Osteocyte (in vitro differentiated cells): ENCODE measurements around the gene PAX3. TPM values are rescaled to one million over a fixed set of nuclear protein-coding genes. Genes with fewer than 3 reads are reported as not detected.

Source experiments
- DNase-seq: peaks from one replicate; pipeline ENCODE4 v3.0.0; 2021; ENCODE audit warnings: mixed read lengths; ENCODE audit not compliant: unreplicated experiment; ENCODE audit errors: extremely low spot score
- H3K27ac Mint-ChIP-seq: one replicate; pipeline ENCODE4 v1.8.0; 2021; ENCODE audit warnings: mild to moderate bottlenecking, mixed read lengths; ENCODE audit not compliant: unreplicated experiment
- H3K27me3 Mint-ChIP-seq: one replicate; pipeline ENCODE4 v1.8.0; 2021; ENCODE audit warnings: mixed read lengths; ENCODE audit not compliant: unreplicated experiment
- H3K36me3 Mint-ChIP-seq: one replicate; pipeline ENCODE4 v1.8.0; 2021; ENCODE audit warnings: mixed read lengths; ENCODE audit not compliant: unreplicated experiment
- H3K4me1 Mint-ChIP-seq: one replicate; pipeline ENCODE4 v1.8.0; 2021; ENCODE audit warnings: mixed read lengths; ENCODE audit not compliant: unreplicated experiment
- H3K4me3 Mint-ChIP-seq: one replicate; pipeline ENCODE4 v1.8.0; 2021; ENCODE audit warnings: mild to moderate bottlenecking, moderate library complexity, mixed read lengths; ENCODE audit not compliant: unreplicated experiment
- H3K9me3 Mint-ChIP-seq: one replicate; pipeline ENCODE4 v1.8.0; 2021; ENCODE audit warnings: mixed read lengths; ENCODE audit not compliant: unreplicated experiment
- total RNA-seq: library from RNA; stranded (reverse); gene quantifications from 2 replicates; pipeline ENCODE4 v1.2.1, GENCODE V29; 2021
- TF ChIP-seq, protein P1 (sequence below): fragments of 200-600 bp; sonication (generic); IDR thresholded peaks from 2 replicates; pipeline ENCODE4 v1.5.0; 2021; ENCODE audit warnings: antibody characterized with exemption, mild to moderate bottlenecking, moderate library complexity

Gene PAX3
- total RNA-seq, 1 donor from 2014 or later = 2.3 TPM

DNA sequence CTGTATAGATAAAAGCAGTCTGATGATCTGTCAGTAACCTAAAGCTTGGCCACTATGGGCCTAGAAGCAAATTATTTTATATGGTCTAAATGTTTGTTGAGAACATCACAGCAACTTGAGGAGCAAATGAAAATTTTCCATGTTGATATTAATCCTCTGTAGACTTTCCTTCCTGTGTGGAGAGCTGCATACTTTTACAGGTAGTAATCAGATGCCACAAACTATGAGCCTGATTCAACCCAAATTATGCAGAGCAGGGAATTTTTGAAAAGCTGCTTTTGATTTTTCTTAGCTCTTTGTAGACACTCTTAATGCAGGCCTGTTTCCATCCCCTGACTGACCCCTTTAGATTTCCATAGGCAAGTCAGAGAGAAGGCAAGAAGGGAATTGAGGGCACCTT is 17.3 kb downstream of the PAX3 start:
- Mint-ChIP-seq H3K27me3 (peaks cover 37% of the 10 kb centered on the region), H3K4me3 (no peak overlapping the region), H3K27ac (no peak overlapping the region), H3K9me3 (no peaks in the 10 kb centered on the region), H3K36me3 (no peaks in the 10 kb centered on the region), H3K4me1 (peaks cover 6% of the 10 kb centered on the region)
- no peak for DNase-seq
- TF ChIP-seq, protein P1, sequence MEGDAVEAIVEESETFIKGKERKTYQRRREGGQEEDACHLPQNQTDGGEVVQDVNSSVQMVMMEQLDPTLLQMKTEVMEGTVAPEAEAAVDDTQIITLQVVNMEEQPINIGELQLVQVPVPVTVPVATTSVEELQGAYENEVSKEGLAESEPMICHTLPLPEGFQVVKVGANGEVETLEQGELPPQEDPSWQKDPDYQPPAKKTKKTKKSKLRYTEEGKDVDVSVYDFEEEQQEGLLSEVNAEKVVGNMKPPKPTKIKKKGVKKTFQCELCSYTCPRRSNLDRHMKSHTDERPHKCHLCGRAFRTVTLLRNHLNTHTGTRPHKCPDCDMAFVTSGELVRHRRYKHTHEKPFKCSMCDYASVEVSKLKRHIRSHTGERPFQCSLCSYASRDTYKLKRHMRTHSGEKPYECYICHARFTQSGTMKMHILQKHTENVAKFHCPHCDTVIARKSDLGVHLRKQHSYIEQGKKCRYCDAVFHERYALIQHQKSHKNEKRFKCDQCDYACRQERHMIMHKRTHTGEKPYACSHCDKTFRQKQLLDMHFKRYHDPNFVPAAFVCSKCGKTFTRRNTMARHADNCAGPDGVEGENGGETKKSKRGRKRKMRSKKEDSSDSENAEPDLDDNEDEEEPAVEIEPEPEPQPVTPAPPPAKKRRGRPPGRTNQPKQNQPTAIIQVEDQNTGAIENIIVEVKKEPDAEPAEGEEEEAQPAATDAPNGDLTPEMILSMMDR = no peak

GRCh38 chr2:222280795-222281194 is 18.0 kb downstream of the PAX3 start:
- H3K27ac Mint-ChIP-seq = no peak overlapping the region
- TF ChIP-seq, protein P1 = no peak
- DNase-seq = no peak
- H3K4me1 Mint-ChIP-seq = peaks cover 6% of the 10 kb centered on the region
- no peaks in the 10 kb centered on the region for H3K36me3 Mint-ChIP-seq
- H3K9me3 Mint-ChIP-seq = no peaks in the 10 kb centered on the region
- no peak overlapping the region for H3K4me3 Mint-ChIP-seq
- H3K27me3 Mint-ChIP-seq = peaks cover 38% of the 10 kb centered on the region

DNA sequence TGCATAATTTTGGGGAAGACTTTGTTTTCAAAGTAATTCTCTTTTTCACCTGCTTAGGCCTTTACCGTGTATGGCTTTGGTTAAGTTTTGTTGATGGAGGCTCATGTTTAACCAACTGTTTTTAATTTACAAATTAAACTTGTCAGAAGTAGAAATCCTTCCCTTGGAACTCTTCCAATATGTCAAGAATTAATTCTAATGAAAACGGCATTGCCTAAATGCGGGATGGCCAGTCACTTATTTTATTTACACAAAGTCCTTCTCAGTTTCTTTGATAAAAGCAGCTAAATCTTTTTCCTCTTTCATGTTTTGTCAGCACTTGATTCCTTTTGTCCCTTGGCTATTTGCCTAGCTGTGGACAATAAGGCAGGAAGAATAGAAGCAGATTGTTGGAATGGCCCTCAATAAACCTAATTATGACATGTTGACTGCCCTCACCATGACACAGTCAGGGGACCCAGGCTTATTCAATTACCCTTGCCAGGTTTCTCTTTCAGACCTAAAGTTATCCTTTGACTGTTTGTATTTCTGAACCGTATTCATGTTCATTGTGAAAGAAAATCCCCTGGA is 26.3 kb downstream of the PAX3 start:
- Mint-ChIP-seq H3K27me3 (peaks cover 17% of the 10 kb centered on the region), H3K4me3 (no peak overlapping the region), H3K27ac (no peak overlapping the region), H3K4me1 (no peaks in the 10 kb centered on the region), H3K9me3 (no peaks in the 10 kb centered on the region), H3K36me3 (no peaks in the 10 kb centered on the region)
- TF ChIP-seq, protein P1 = no peak
- DNase-seq = no peak

- no peaks in the 10 kb centered on the region for H3K36me3 Mint-ChIP-seq
- TF ChIP-seq, protein P1 = no peak
- peaks cover 17% of the 10 kb centered on the region for H3K27me3 Mint-ChIP-seq
- H3K9me3 Mint-ChIP-seq = no peaks in the 10 kb centered on the region
- no peak for DNase-seq
- no peak overlapping the region for H3K4me3 Mint-ChIP-seq
- no peak overlapping the region for H3K27ac Mint-ChIP-seq
- no peaks in the 10 kb centered on the region for H3K4me1 Mint-ChIP-seq
These were observed 26.9 kb downstream of the PAX3 start for GRCh38 chr2:222271854-222272253.

DNA sequence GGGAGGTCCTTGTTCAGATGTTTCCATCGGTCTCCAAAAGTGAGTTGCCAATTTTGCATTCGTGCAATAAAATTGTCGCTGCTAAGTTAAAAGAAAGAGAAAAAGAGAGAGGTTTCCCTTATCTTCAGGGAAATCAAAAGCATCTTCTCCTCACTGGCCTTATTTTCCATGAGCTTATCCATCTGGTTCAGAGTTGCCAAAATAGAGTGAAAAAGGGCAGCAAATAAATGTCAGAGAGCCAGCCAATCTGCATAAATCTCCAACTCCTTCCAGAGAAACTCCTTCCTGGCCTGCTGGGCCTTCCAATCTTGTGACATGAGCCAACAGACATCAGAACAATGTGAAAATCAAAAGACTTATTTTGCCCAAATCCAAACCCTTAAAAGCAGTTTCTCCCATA is 28.4 kb downstream of the PAX3 start:
- no peak overlapping the region for H3K27ac Mint-ChIP-seq

More for the DNA sequence above, 28.4 kb downstream of the PAX3 start:
- TF ChIP-seq, protein P1 = no peak
- Mint-ChIP-seq H3K4me3 (no peak overlapping the region), H3K27me3 (peaks cover 9% of the 10 kb centered on the region), H3K9me3 (no peaks in the 10 kb centered on the region), H3K4me1 (no peaks in the 10 kb centered on the region), H3K36me3 (no peaks in the 10 kb centered on the region)
- no peak for DNase-seq
